H9 (cell line): ENCODE measurements around the gene MICAL3. TPM values are rescaled to one million over a fixed set of nuclear protein-coding genes. Genes with fewer than 3 reads are reported as not detected.

ENCODE experiments used
- DNase-seq: peaks from one replicate; pipeline ENCODE4 v3.0.0-alpha.2; 2017
- H2AFZ ChIP-seq: one replicate; pipeline ENCODE4 v1.6.1; 2013; ENCODE audit warnings: mild to moderate bottlenecking, low read length, control low read depth, moderate library complexity
- H2AK5ac ChIP-seq: 2 replicates; pipeline ENCODE4 v1.6.1; 2013; ENCODE audit warnings: low read length, control low read depth, mixed read lengths; ENCODE audit not compliant: insufficient read length
- H2BK120ac ChIP-seq: one replicate; pipeline ENCODE4 v1.6.1; 2013; ENCODE audit warnings: low read depth, mild to moderate bottlenecking, low read length, control low read depth, inconsistent platforms; ENCODE audit not compliant: poor library complexity, severe bottlenecking
- H2BK12ac ChIP-seq: 2 replicates; pipeline ENCODE4 v1.6.1; 2013; ENCODE audit warnings: low read length, control low read depth, mixed read lengths, low read depth; ENCODE audit not compliant: insufficient read length
- H2BK15ac ChIP-seq: 2 replicates; pipeline ENCODE4 v1.6.1; 2013; ENCODE audit warnings: low read depth, low read length, control low read depth
- H2BK20ac ChIP-seq: one replicate; pipeline ENCODE4 v1.6.1; 2013; ENCODE audit warnings: low read depth, mild to moderate bottlenecking, low read length, control low read depth, inconsistent platforms; ENCODE audit not compliant: poor library complexity, severe bottlenecking
- H2BK5ac ChIP-seq: 2 replicates; pipeline ENCODE4 v1.6.1; 2013; ENCODE audit warnings: low read length, control low read depth, mixed read lengths; ENCODE audit not compliant: insufficient read length
- H3K14ac ChIP-seq: 2 replicates; pipeline ENCODE4 v1.6.1; 2013; ENCODE audit warnings: low read length, control low read depth; ENCODE audit not compliant: insufficient read depth
- H3K18ac ChIP-seq: 2 replicates; pipeline ENCODE4 v1.6.1; 2013; ENCODE audit warnings: low read depth, mild to moderate bottlenecking, mixed read lengths, low read length, control low read depth; ENCODE audit not compliant: insufficient read length
- H3K23ac ChIP-seq: 2 replicates; pipeline ENCODE4 v1.6.1; 2013; ENCODE audit warnings: low read length, control low read depth, mixed read lengths, low read depth; ENCODE audit not compliant: insufficient read length
- H3K23me2 ChIP-seq: 2 replicates; pipeline ENCODE4 v1.6.1; 2013; ENCODE audit warnings: low read depth, mild to moderate bottlenecking, mixed read lengths, low read length, control low read depth; ENCODE audit not compliant: insufficient read length, poor library complexity, severe bottlenecking
- H3K27ac ChIP-seq: 2 replicates; pipeline ENCODE4 v1.5.1; 2013; ENCODE audit warnings: low read length, control low read depth, mixed read lengths, low read depth; ENCODE audit not compliant: insufficient read length
- H3K27me3 ChIP-seq: 2 replicates; pipeline ENCODE4 v1.6.1; 2013; ENCODE audit warnings: low read length, control low read depth, inconsistent platforms; ENCODE audit not compliant: insufficient read depth
- H3K4ac ChIP-seq: 2 replicates; pipeline ENCODE4 v1.6.1; 2013; ENCODE audit warnings: low read depth, mild to moderate bottlenecking, control low read depth, inconsistent platforms, low read length, moderate library complexity
- H3K4me1 ChIP-seq: 2 replicates; pipeline ENCODE4 v1.6.1; 2013; ENCODE audit warnings: low read length, control low read depth, inconsistent platforms; ENCODE audit not compliant: insufficient read depth
- H3K4me2 ChIP-seq: 2 replicates; pipeline ENCODE4 v1.6.1; 2013; ENCODE audit warnings: low read length, control low read depth, mixed read lengths; ENCODE audit not compliant: insufficient read length, insufficient read depth
- H3K56ac ChIP-seq: 2 replicates; pipeline ENCODE4 v1.6.1; 2013; ENCODE audit warnings: low read depth, mild to moderate bottlenecking, mixed read lengths, low read length, control low read depth; ENCODE audit not compliant: insufficient read length
- H3K79me1 ChIP-seq: 2 replicates; pipeline ENCODE4 v1.6.1; 2013; ENCODE audit warnings: low read depth, mild to moderate bottlenecking, moderate library complexity, low read length, control low read depth, inconsistent platforms; ENCODE audit not compliant: insufficient read depth, poor library complexity, severe bottlenecking
- H3K79me2 ChIP-seq: 2 replicates; pipeline ENCODE4 v1.6.1; 2013; ENCODE audit warnings: low read length, control low read depth, inconsistent platforms; ENCODE audit not compliant: insufficient read depth
- H3K9ac ChIP-seq: 2 replicates; pipeline ENCODE4 v1.6.1; 2013; ENCODE audit warnings: low read length, control low read depth, mixed read lengths; ENCODE audit not compliant: insufficient read length; ENCODE audit errors: extremely low read depth
- H3K9me3 ChIP-seq: one replicate; pipeline ENCODE4 v1.6.1; 2013; ENCODE audit warnings: low read depth, low read length, inconsistent platforms; ENCODE audit not compliant: control insufficient read depth
- H3T11ph ChIP-seq: one replicate; pipeline ENCODE4 v1.6.1; 2013; ENCODE audit warnings: mild to moderate bottlenecking, low read length, control low read depth, inconsistent platforms
- H4K20me1 ChIP-seq: one replicate; pipeline ENCODE4 v1.6.1; 2013; ENCODE audit not compliant: control insufficient read depth, insufficient read length, insufficient read depth
- H4K5ac ChIP-seq: 2 replicates; pipeline ENCODE4 v1.6.1; 2013; ENCODE audit warnings: low read depth, mild to moderate bottlenecking, mixed read lengths, low read length, control low read depth; ENCODE audit not compliant: insufficient read length
- H4K8ac ChIP-seq: replicated peaks from 2 replicates; pipeline ENCODE4 v1.6.1; 2013; ENCODE audit warnings: low read length, control low read depth, mixed read lengths, low read depth; ENCODE audit not compliant: insufficient read length
- H4K91ac ChIP-seq: 2 replicates; pipeline ENCODE4 v1.6.1; 2013; ENCODE audit warnings: low read depth, mild to moderate bottlenecking, moderate library complexity, mixed read lengths, low read length, control low read depth; ENCODE audit not compliant: insufficient read length
- H3K27ac Mint-ChIP-seq, 3 experiments: 2 replicates in 2 of 3; 3 replicates in 1 of 3; pipeline ENCODE4 v1.8.0; 2020 to 2021; ENCODE audit warnings: mixed read lengths in 3 of 3, mild to moderate bottlenecking in 1 of 3, moderate library complexity in 1 of 3
- H3K27me3 Mint-ChIP-seq: 2 replicates; pipeline ENCODE4 v1.8.0; 2021; ENCODE audit warnings: low read depth, mild to moderate bottlenecking, moderate library complexity, mixed read lengths
- H3K36me3 Mint-ChIP-seq, 3 experiments: 2 replicates in 2 of 3; 3 replicates in 1 of 3; pipeline ENCODE4 v1.8.0; 2020 to 2021; ENCODE audit warnings: low read depth in 3 of 3, mixed read lengths in 3 of 3; ENCODE audit not compliant: insufficient read depth in 1 of 3
- H3K4me1 Mint-ChIP-seq, 2 experiments: 2 replicates each; pipeline ENCODE4 v1.8.0; 2020; ENCODE audit warnings: mixed read lengths in 2 of 2
- H3K4me3 Mint-ChIP-seq, 2 experiments: 2 replicates in 1 of 2; 3 replicates in 1 of 2; pipeline ENCODE4 v1.8.0; 2020 to 2021; ENCODE audit warnings: mild to moderate bottlenecking in 2 of 2, mixed read lengths in 2 of 2, moderate library complexity in 1 of 2
- H3K9me3 Mint-ChIP-seq, 2 experiments: 2 replicates in 1 of 2; 3 replicates in 1 of 2; pipeline ENCODE4 v1.8.0; 2020; ENCODE audit warnings: mild to moderate bottlenecking in 2 of 2, mixed read lengths in 2 of 2, moderate library complexity in 1 of 2
- CTCF ChIP-seq: fragments of 200-600 bp; sonication (generic); conservative IDR thresholded peaks from 3 replicates; pipeline ENCODE4 v1.8.0; 2021; ENCODE audit warnings: antibody characterized with exemption, mild to moderate bottlenecking
- WGBS: extraction: QIAGEN DNeasy Blood & Tissue Kit; methylation state at CpG from one replicate; pipeline ENCODE4 v1.1.7; 2013; ENCODE audit warnings: missing lambda C conversion rate, low lambda C conversion rate, mixed read lengths; ENCODE audit not compliant: insufficient read length; ENCODE audit errors: extremely low coverage; 5-methylcytosine and 5-hydroxymethylcytosine counted together
- total RNA-seq: library from RNA; stranded (reverse); gene quantifications from 2 replicates; pipeline ENCODE4 v1.2.1, GENCODE V29; 2021

Gene MICAL3
- total RNA-seq, 1 experiment from 2014 or later: 50.2 TPM

- Histone ChIP-seq H4K5ac (no peak overlapping the region), H3K14ac (no peak overlapping the region), H3K56ac (no peak overlapping the region), H2BK15ac (no peak overlapping the region), H3K27ac (no peak overlapping the region), H3K23me2 (no peaks in the 10 kb centered on the region), H2BK120ac (no peak overlapping the region), H3K18ac (no peak overlapping the region), H3K4me1 (no peaks in the 10 kb centered on the region), H3K9me3 (no peaks in the 10 kb centered on the region), H3T11ph (no peak overlapping the region), H3K79me2 (no peaks in the 10 kb centered on the region), H3K9ac (no peak overlapping the region), H3K4me2 (no peak overlapping the region), H2AK5ac (no peak overlapping the region), H4K91ac (no peak overlapping the region), H4K8ac (no peak overlapping the region), H3K27me3 (no peaks in the 10 kb centered on the region), H2BK5ac (no peak overlapping the region), H3K23ac (no peak overlapping the region), H3K79me1 (no peaks in the 10 kb centered on the region), H4K20me1 (no peaks in the 10 kb centered on the region), H2BK12ac (no peak overlapping the region), H2AFZ (no peak overlapping the region), H3K4ac (no peak overlapping the region), H2BK20ac (no peak overlapping the region)
- Mint-ChIP-seq H3K4me3 (no peak overlapping the region), H3K27me3 (no peaks in the 10 kb centered on the region), H3K36me3 (peaks cover 0 to 4% (median 0%) of the 10 kb centered on the region in 3 experiments; a peak in 4 of 7 replicates), H3K27ac (peak overlapping the region in 1 of 3 experiments; percentile 18; a peak in 2 of 7 replicates), H3K4me1 (peaks cover 2% of the 10 kb centered on the region in 2 experiments), H3K9me3 (no peaks in the 10 kb centered on the region)
- TF ChIP-seq CTCF: peak; percentile 58
- peak; percentile 77 for DNase-seq
- WGBS: no CpG with 5 or more reads among the region's 5 CpGs
These were observed 232.1 kb downstream of the MICAL3 start for GRCh38 chr22:17792299-17792698.
